Epithelial cell of esophagus (primary cell): ENCODE results near the gene ACTN4.

Source experiments
- DNase-seq: peaks from one replicate; pipeline ENCODE4 v3.0.0; 2010; ENCODE audit warnings: low read depth
- H3K4me3 ChIP-seq: 2 replicates; pipeline ENCODE4 v1.5.1; 2011; ENCODE audit warnings: mild to moderate bottlenecking, low read length, control low read depth
- CTCF ChIP-seq: IDR thresholded peaks from 2 replicates; pipeline ENCODE4 v1.5.1; 2011; ENCODE audit warnings: low read depth, mild to moderate bottlenecking, low read length, control low read depth, inconsistent platforms; ENCODE audit not compliant: insufficient read depth; ENCODE audit errors: missing control alignments

The ACTN4 gene

GRCh38 chr19:38666663-38667511 is 19.4 kb downstream of the ACTN4 start:
- H3K4me3 ChIP-seq = no peak overlapping the region
- peak; percentile 76 for DNase-seq
- peak; percentile 5 for TF ChIP-seq CTCF

- H3K4me3 ChIP-seq = no peak overlapping the region
- peak; percentile 62 for DNase-seq
- TF ChIP-seq CTCF = no peak
Observed at GRCh38 chr19:38667661-38668171, 20.3 kb downstream of the ACTN4 start.

GRCh38 chr19:38669552-38669951 is 22.1 kb downstream of the ACTN4 start:
- DNase-seq = no peak
- no peak overlapping the region for H3K4me3 ChIP-seq
- no peak for TF ChIP-seq CTCF

DNA sequence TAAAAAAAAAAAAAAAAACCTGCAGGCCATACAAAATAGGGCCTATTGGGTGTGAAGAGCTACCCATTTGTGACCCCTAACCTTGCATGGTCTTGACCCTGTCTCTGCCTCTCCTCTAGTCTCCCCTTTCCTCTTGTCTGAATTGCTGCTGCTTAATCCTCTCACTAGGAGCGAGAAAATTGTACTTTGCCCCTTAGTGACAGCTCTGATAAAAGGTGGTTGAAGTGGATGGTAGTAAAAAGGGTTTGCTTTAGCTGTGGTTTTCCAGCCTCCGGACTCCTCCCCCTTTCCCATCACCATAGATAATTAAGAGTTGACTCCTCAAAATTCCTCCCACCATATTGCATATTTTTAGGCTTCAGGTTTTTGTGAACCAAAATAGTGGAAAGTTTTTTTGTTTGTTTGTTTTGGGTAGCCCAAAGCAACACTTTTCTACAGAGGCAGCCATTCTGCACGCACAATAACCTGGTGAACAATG is 23.5 kb downstream of the ACTN4 start:
- no peak overlapping the region for H3K4me3 ChIP-seq
- no peak for TF ChIP-seq CTCF

GRCh38 chr19:38671654-38672053 is 24.2 kb downstream of the ACTN4 start:
- no peak overlapping the region for H3K4me3 ChIP-seq
- no peak for TF ChIP-seq CTCF
- DNase-seq = no peak

More for the DNA sequence above, 23.5 kb downstream of the ACTN4 start:
- DNase-seq = no peak

DNA sequence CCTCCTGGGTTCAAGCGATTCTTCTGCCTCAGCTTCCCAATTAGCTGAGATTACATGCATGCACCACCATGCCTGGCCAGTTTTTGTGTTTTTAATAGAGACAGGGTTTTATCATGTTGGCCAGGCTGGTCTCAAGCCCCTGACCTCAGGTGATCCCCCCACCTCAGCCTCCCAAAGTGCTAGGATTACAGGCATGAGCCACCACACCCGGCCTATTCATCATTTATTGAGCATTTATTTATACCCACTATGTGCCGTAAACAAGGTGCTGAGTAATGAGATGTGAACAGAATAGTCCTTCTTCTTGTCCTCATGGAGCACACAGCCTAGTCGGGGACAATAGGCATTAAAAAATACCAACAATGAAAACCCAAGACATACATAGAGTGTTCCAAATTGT is 25.6 kb downstream of the ACTN4 start:
- H3K4me3 ChIP-seq = no peak overlapping the region
- no peak for DNase-seq
- no peak for TF ChIP-seq CTCF
